GM19438 (cell line): ENCODE measurements around the gene ATP5MC2.
"Not testable (repeated sequence)": the region's sequence is repeated elsewhere in the genome, so short reads cannot be mapped to it uniquely, and the experiment has no call there.

ENCODE experiments used
- ATAC-seq: cut with Tn5 transposase; IDR thresholded peaks from one replicate; pipeline ENCODE4 v1.9.1; 2021; ENCODE audit warnings: low read depth; ENCODE audit not compliant: unreplicated experiment

ATP5MC2 gene

DNA sequence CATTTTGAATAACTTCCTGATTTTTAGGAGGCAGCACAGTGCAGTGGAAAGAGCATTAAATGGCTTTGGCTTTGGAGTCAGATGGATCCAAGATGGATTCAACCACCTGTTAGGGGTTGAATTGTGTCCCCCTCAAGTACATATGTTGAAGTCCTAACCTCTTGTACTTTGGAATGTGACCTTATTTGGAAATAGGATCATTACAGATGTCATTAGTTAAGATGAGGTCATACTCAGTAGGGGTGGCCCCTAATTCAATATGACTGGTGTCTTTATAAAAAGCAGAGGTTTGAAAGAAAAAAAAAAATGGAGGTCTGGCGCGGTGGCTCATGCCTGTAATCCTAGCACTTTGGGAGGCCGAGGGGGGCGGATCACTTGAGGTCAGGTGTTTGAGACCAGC is 18.8 kb downstream of the ATP5MC2 start:
- ATAC-seq = no peak

GRCh38 chr12:53653595-53653994 is 22.3 kb downstream of the ATP5MC2 start:
- ATAC-seq = no peak

- ATAC-seq = no peak
These were observed 23.5 kb downstream of the ATP5MC2 start for GRCh38 chr12:53652366-53652765.

DNA sequence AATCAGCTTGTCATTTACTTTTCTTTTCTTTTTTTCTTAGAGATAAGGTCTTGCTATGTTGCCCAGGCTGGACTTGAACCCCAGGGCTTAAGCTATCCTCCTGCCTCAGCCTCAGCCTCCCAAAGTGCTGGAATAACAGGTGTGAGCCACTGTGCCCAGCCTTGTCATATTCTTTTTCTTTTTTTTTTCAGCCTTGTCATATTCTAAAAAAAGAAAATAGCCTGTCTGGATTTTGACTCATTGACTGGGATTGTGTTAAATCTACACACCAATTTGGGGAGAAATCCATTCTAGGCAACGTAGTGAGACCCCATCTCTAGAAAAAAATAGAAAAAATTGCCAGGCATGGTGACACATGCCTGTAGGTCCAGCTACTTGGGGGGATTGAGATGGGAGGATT is 24.1 kb downstream of the ATP5MC2 start:
- no peak for ATAC-seq

DNA sequence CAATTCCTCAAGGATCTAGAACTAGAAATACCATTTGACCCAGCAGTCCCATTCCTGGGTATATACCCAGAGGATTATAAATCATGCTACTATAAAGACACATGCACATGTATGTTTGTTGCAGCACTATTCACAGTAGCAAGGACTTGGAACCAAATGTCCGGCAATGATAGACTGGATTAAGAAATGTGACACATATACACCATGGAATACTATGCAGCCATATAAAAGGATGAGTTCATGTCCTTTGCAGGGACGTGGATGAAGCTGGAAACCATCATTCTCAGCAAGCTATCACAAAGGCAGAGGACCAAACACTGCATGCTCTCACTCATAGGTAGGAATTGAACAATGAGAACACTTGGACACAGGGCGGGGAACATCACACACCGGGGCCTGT is 29.6 kb downstream of the ATP5MC2 start:
- ATAC-seq = not testable (repeated sequence)

DNA sequence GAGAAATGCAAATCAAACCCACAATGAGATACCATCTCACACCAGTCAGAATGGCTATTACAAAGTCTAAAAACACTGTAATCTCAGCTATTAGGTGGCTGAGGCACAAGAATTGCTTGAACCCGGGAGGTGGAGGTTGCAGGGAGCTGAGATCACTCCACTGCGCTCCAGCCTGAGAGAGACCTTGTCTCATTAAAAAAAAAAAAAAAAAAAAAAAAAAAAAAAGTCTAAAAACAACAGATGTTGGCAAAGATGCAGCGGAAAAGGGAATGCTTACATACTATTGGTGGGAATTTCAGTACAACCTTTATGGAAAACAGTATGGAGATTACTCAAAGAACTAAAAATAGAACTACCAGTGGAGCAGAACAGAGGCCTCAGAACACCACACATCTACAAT is 30.7 kb downstream of the ATP5MC2 start:
- no peak for ATAC-seq

- ATAC-seq = no peak
These were observed 31.8 kb downstream of the ATP5MC2 start for GRCh38 chr12:53644133-53644532.

GRCh38 chr12:53643232-53643979 is 32.5 kb downstream of the ATP5MC2 start:
- no peak for ATAC-seq

DNA sequence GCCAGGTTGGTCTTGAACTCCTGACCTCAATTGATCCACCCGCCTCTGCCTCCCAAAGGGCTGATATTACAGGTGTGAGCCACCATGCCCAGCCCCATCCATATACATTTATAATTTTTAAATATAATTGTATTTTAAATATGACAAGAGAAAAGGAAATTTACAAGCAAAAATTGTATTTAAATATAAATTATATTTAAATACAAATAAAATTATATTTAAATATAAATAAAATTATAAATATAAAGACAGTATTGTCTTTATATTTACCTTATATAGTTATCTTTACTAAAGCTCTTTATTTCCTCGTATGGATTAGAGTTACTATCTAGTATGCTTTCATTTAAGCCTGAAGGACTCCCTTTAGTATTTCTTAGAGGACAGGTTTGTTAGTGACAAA is 37.8 kb downstream of the ATP5MC2 start:
- no peak for ATAC-seq

GRCh38 chr12:53636641-53637040 is 39.2 kb downstream of the ATP5MC2 start:
- no peak for ATAC-seq

- ATAC-seq = not testable (repeated sequence)
These were observed 40.2 kb downstream of the ATP5MC2 start for GRCh38 chr12:53635708-53636107.

DNA sequence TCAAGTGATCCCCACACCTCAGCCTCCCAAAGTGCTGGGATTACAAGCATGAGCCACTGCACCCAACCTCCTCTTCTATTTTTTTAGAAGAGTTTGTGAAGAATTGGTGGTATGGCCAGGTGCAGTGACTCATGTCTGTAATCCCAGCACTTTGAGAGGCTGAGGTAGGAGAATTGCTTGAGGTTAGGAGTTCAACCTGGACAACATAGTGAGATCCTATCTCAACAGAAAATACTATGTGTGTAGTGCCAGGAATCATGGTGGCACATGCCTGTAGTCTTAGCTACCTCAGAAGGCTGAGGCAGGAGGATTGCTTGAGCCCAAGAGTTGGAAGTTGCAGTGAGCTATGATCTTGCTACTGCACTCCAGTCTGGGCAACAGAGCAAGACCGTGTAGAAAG is 44.2 kb downstream of the ATP5MC2 start:
- no peak for ATAC-seq

GRCh38 chr12:53627919-53628318 is 48.0 kb downstream of the ATP5MC2 start:
- ATAC-seq = no peak

- peak; percentile 2 for ATAC-seq
These were observed 49.1 kb downstream of the ATP5MC2 start for GRCh38 chr12:53626702-53627169.

DNA sequence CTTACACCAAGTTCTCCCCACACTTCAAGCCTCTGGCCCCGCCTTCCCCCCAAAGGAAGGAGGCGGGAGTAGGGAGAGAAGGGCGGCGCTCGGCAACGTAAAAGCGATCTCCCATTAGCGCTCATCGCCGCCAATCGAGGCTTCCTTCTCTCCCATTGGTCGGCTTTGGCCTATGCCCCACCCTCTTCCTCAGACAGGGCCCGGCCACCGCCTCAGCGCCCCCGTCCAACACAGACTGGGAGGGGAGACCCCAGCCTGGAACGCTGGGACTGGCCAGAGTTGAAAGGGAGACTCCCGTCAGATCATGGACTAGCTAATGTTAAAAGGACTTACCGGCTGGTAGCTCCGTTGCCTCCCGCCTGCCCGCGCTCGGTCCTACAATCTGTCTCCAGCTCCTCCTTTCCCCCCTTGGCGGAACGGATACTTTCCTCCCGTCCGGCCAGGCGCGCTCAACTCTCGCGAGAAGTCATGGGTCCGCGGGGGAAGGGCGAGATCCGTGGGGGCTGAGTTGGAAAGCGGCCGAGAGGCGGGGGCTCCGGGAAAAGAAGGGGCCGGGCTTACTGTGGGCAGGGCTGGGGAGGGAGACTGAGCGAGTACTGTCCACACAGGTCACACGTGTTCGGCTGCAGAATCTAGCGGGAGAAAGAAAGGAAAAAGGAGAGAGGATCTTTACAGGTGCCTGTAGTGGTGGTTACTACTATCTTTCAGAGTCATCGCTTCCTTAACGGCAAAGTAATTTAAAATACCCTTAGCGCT is 49.8 kb downstream of the ATP5MC2 start, which contains the start of gene ATF7:
ATF7 (minus strand) TSS at position 437 of the 756 bp plus-strand sequence. CDS start 25,382 bp downstream, outside the sequence.
- peak; percentile 96 for ATAC-seq

DNA sequence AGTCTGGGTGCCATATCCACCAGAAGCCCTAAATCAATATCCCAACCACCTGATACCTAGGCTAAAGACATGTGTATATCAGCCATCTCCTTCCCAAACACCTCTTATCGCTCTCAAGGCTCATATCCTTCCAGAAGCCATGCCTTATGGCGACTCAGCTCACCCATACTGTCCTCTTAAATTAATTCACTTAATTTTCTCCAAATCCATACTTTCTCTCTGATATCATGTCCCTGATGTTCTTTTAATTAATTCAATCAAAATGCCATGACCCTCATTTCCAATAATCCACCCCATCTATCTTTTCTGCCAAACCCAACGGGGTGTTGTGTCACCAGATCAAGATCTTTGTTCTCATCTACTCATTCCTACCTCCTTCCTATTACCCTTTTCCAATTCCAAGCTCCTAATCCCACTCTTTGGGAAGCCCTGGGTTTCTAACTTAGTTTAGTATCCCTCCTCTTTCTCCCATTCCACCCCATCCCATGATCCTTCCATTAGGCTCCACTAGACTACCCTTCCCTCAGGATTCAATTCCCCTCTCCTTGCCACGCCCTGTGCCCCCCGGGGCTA is 50.4 kb downstream of the ATP5MC2 start:
- no peak for ATAC-seq

- no peak for ATAC-seq
These were observed 50.9 kb downstream of the ATP5MC2 start for GRCh38 chr12:53624956-53625355.

GRCh38 chr12:53624458-53624857 is 51.4 kb downstream of the ATP5MC2 start:
- ATAC-seq = no peak

DNA sequence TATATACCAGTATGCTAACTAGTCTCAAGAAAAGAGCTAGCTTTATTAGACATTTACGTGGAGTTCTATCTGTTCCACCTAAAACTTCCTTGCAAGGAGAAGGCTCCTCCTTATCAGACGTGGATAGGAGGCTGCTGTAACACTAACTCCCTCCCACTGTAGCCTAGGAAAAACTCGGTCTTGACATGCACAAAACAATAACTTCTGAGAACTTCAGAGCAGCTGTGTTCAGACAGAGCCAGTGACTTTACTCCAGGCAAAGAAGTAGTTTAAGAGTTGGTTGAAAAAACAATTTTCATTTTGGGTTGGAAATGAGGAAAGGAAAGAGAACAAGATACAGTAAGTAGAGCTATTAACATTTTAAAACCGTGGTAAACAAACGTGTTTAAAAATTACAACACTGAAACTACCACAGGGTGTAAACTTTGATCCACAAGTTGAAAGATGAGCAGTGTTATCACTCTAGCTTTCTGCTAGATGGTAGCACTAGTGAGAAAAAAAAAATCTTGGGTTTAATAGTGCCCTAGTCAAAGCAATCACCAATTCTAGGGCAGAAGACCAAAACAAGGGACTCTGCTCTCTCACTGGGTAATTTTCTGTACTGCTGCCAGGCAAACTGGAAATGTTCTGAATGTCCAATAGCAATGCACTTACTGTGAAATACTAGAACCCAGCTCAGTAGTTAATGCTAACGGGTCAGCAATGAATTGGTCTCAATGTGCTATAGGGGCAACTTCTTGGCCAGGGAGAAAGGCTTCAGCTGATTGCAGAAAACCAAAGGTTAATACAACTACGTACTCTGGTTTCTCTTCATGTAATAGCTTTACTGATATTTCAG is 52.1 kb downstream of the ATP5MC2 start:
- ATAC-seq = no peak

DNA sequence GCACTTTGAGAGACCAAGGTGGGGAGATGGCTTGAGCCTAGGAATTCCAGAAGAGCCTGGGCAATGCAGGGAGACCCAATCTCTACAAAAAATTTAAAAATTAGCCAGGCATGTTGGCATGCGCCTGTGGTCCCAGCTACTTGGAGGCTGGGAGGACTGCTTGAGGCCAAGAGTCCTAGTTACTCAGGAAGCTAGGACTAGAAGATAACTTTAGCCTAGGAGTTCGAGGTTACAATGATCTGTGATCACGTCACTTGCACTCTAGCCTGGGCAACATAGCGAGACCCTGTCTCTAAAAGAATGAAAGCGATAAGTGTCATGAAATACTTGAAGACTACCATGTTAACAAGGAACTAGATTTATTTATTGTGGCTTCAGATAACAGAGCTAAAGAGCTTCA is 53.2 kb downstream of the ATP5MC2 start:
- ATAC-seq = no peak

- no peak for ATAC-seq
These were observed 57.6 kb downstream of the ATP5MC2 start for GRCh38 chr12:53618275-53618674.
